GM12878 (cell line): ENCODE results near the gene LPAR5. TPM values are rescaled to one million over a fixed set of nuclear protein-coding genes. Genes with fewer than 3 reads are reported as not detected.
A peak's percentile ranks its signal among the peaks of the same experiment; 100 is the strongest.

ENCODE experiments used
- ATAC-seq: fragments of 200-7000 bp; cut with Tn5 transposase; 3 replicates; pipeline ENCODE4 v1.9.1; 2020; ENCODE audit warnings: mild to moderate bottlenecking, moderate library complexity
- BruUV-seq: library from RNA; stranded (reverse); fragments of 400-500 nt; replicated peaks from 2 replicates; lab custom pipeline; 2021; lab: Mats Ljungman, UMichigan
- CTCF ChIA-PET: fragments of 300-600 bp; sonication (Branson Sonifier 250); formaldehyde crosslinking; extraction: SDS; loops from one replicate; lab custom pipeline; 2021; ENCODE audit warnings: inconsistent platforms; lab: Yijun Ruan, JAX
- POLR2A ChIA-PET: fragments of 350-600 bp; formaldehyde crosslinking; extraction: SDS; loops from one replicate; lab custom pipeline; 2021; ENCODE audit warnings: inconsistent platforms; lab: Charles Lee
- RAD21 ChIA-PET: fragments of 300-600 bp; sonication (Branson Sonifier 250); formaldehyde crosslinking; loops from one replicate; lab custom pipeline; 2023; ENCODE audit warnings: antibody characterized with exemption; ENCODE audit not compliant: unreplicated experiment; lab: Charles Lee
- SMC1A ChIA-PET: fragments of 300-600 bp; sonication (Branson Sonifier 250); formaldehyde crosslinking; loops from one replicate; lab custom pipeline; 2023; ENCODE audit not compliant: unreplicated experiment, uncharacterized antibody; lab: Charles Lee
- DNase-seq: peaks from one replicate; pipeline ENCODE4 v3.0.0-alpha.2; 2011; ENCODE audit warnings: low read depth, low spot score
- FAIRE-seq: peaks from 3 replicates; lab custom pipeline; 2011; peaks lifted over from hg19 to GRCh38; lab: Jason Lieb, UNC
- H2AFZ ChIP-seq: 2 replicates; pipeline ENCODE4 v1.6.0; 2011; ENCODE audit warnings: low read depth, low read length, control low read depth; ENCODE audit not compliant: control insufficient read depth
- H3K27ac ChIP-seq: 2 replicates; pipeline ENCODE4 v1.5.1; 2011; ENCODE audit warnings: control low read depth; ENCODE audit not compliant: control insufficient read depth, insufficient read depth
- H3K27me3 ChIP-seq, 2 experiments: replicated peaks in 1 of 2; 2 replicates each; pipeline versions ENCODE4 v1.6.0 to v1.6.1; 2011; ENCODE audit warnings: low read length in 1 of 2; ENCODE audit not compliant: control insufficient read depth in 2 of 2, insufficient read depth in 2 of 2
- H3K36me3 ChIP-seq, 2 experiments: 2 replicates each; pipeline ENCODE4 v1.5.1; 2011; ENCODE audit warnings: low read length in 1 of 2; ENCODE audit not compliant: control insufficient read depth in 2 of 2, insufficient read depth in 2 of 2
- H3K4me1 ChIP-seq: 2 replicates; pipeline ENCODE4 v1.6.1; 2011; ENCODE audit warnings: mild to moderate bottlenecking, low read length, moderate library complexity, mixed read lengths; ENCODE audit not compliant: control insufficient read depth, insufficient read depth
- H3K4me2 ChIP-seq: 2 replicates; pipeline ENCODE4 v1.6.0; 2011; ENCODE audit warnings: control low read depth; ENCODE audit not compliant: control insufficient read depth, insufficient read depth
- H3K4me3 ChIP-seq: fragments of 200-600 bp; sonication (generic); 2 replicates; pipeline ENCODE4 v1.5.1; 2016
- H3K79me2 ChIP-seq: 2 replicates; pipeline ENCODE4 v1.6.0; 2011; ENCODE audit warnings: low read length; ENCODE audit not compliant: control insufficient read depth, insufficient read depth
- H3K9ac ChIP-seq: 2 replicates; pipeline ENCODE4 v1.8.0; 2011; ENCODE audit warnings: low read length, control low read depth, mixed read lengths; ENCODE audit not compliant: control insufficient read depth, insufficient read depth
- H3K9me3 ChIP-seq: replicated peaks from 3 replicates; pipeline ENCODE4 v1.5.1; 2011; ENCODE audit warnings: mild to moderate bottlenecking, low read length; ENCODE audit not compliant: control insufficient read depth, insufficient read depth
- H4K20me1 ChIP-seq: 2 replicates; pipeline ENCODE4 v1.6.0; 2011; ENCODE audit not compliant: control insufficient read depth, insufficient read depth
- HCFC1 ChIP-seq: fragments of 150-350 bp; IDR thresholded peaks from 2 replicates; pipeline ENCODE4 v1.6.1; 2014; ENCODE audit warnings: low read length
- NR2F1 ChIP-seq: fragments of 450-650 bp; conservative IDR thresholded peaks from 2 replicates; pipeline ENCODE4 v1.6.1; 2017; ENCODE audit warnings: mild to moderate bottlenecking
- RAD51 ChIP-seq: fragments of 450-650 bp; IDR thresholded peaks from 2 replicates; pipeline ENCODE4 v1.6.1; 2016; ENCODE audit warnings: moderate library complexity, mild to moderate bottlenecking, inconsistent platforms
- WGBS: methylation state at CpG from one replicate; pipeline ENCODE4 v1.1.6; 2016; ENCODE audit warnings: low lambda C conversion rate; ENCODE audit not compliant: insufficient replicate concordance, insufficient coverage; ENCODE audit errors: missing lambda C conversion rate; 5-methylcytosine and 5-hydroxymethylcytosine counted together
- in situ Hi-C: fragments of 300-500 bp; cut with MboI; formaldehyde crosslinking; loops from 9 replicates; pipeline ENCODE4 v1.14.3; 2018; ENCODE audit warnings: mixed read lengths
- intact Hi-C: fragments of 100-400 bp; cut with micrococcal nuclease; formaldehyde crosslinking; loops from one replicate; pipeline ENCODE4 v1.14.2; 2022; ENCODE audit not compliant: unreplicated experiment
- polyA plus RNA-seq, 11 experiments: library from polyadenylated mRNA; depleted of rRNA in 4 of 11; unstranded in 6 of 11; stranded (reverse) in 5 of 11; fragments of >200 nt; fragmentation: Nextera tagmentation in 4 of 11; fragmentation: Illumina TruSeq in 1 of 11; extraction: Ambion mirVana in 4 of 11; extraction: Trizol in 1 of 11; gene quantifications; 1 replicate in 1 of 11; 2 replicates in 10 of 11; pipeline versions ENCODE4 v1.2.1 to v1.2.3, GENCODE V29; 2011 to 2016; ENCODE audit warnings: inconsistent platforms in 2 of 11, missing spikeins in 2 of 11, low read depth in 1 of 11
- total RNA-seq, 4 experiments: library from RNA; depleted of rRNA in 3 of 4; stranded (reverse); fragments of >200 nt in 3 of 4; fragmentation: Illumina TruSeq in 1 of 4; extraction: Trizol in 1 of 4; gene quantifications; 2 replicates each; pipeline versions ENCODE4 v1.2.1 to v1.2.3, GENCODE V29; 2013 to 2021
- TF ChIP-seq, protein P1 (sequence below): IDR thresholded peaks from 2 replicates; pipeline ENCODE4 v1.6.1; 2011; ENCODE audit warnings: borderline replicate concordance, low read depth, mild to moderate bottlenecking, moderate library complexity, mixed read lengths, low read length; ENCODE audit not compliant: insufficient read depth; ENCODE audit errors: extremely low read length

Gene LPAR5
- total and polyA plus RNA-seq, 10 of the 15 experiments (the other 5 are each of a cell fraction or from before 2014, with no cell fraction given): 1.3 to 7.9 (median 5.3) TPM

DNA sequence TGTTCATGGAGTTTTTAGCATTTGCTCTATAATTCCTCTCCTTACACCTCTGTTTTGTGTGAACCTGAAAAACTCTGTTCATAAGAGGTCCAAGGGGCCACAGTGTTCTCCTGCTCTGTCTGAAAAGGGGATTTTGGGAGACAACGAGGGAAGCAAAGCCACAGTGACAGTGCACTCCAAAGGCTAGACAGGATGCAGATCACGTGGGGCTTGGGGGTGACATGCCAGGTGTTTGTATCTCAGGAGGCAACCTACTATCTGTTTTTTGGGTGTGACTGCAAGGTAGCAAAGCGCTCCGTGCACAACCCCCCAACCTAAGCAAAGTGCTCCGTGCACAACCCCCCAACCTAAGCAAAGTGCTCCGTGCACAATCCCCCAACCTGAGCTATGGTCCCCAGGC, 23.5 kb downstream of the LPAR5 start:
- no peak overlapping the region for H3K4me3 ChIP-seq
- ATAC-seq (no peak), FAIRE-seq (no peak), DNase-seq (no peak)
- intact Hi-C loops: no loop called here
- ChIA-PET SMC1A (interaction anchor here (0.6 to 3.7 kb wide), 5 partner anchors 8 to 1334 kb away, joined by 4 to 13 read pairs (median 6); no protein-coding TSS in a partner anchor), POLR2A (interaction anchor here (0.6 to 2.5 kb wide), 7 partner anchors 15 to 259 kb away, joined by 3 to 13 read pairs (median 7); partner anchors contain the start of gene ZNF384), CTCF (interaction anchor here (1.1 to 3.9 kb wide), 6 partner anchors 33 to 112 kb away, joined by 3 to 21 read pairs (median 4); partner anchors contain the start of genes COPS7A and ZNF384), RAD21 (interaction anchor here (0.6 to 2.6 kb wide), 7 partner anchors 17 to 147 kb away, joined by 4 to 13 read pairs (median 9); partner anchors contain the start of genes LPAR5, MLF2 and ZNF384)
- no peaks in the 10 kb centered on the region for H3K9me3 ChIP-seq
- H3K79me2 ChIP-seq: no peaks in the 10 kb centered on the region
- in situ Hi-C loops: no loop called here
- H3K9ac ChIP-seq: no peak overlapping the region
- H3K36me3 ChIP-seq: no peaks in the 10 kb centered on the region
- H4K20me1 ChIP-seq: no peaks in the 10 kb centered on the region
- peaks cover 38% of the 10 kb centered on the region for H3K4me1 ChIP-seq
- H2AFZ ChIP-seq: peak overlapping the region; percentile 76
- H3K27ac ChIP-seq: peak overlapping the region; percentile 50
- BruUV-seq: no TSS peak
- no peaks in the 10 kb centered on the region for H3K27me3 ChIP-seq
- no peak for TF ChIP-seq NR2F1
- TF ChIP-seq HCFC1: no peak
- TF ChIP-seq RAD51: peak; percentile 58; the same call in 1 of the 2 replicates
- TF ChIP-seq, protein P1, sequence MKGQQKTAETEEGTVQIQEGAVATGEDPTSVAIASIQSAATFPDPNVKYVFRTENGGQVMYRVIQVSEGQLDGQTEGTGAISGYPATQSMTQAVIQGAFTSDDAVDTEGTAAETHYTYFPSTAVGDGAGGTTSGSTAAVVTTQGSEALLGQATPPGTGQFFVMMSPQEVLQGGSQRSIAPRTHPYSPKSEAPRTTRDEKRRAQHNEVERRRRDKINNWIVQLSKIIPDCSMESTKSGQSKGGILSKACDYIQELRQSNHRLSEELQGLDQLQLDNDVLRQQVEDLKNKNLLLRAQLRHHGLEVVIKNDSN: peak; percentile 73
- H3K4me2 ChIP-seq: peak overlapping the region; percentile 75
- 67% methylated on average over 6 of the region's 6 CpGs for WGBS
